Gastrocnemius medialis (tissue), 4 donors: ENCODE measurements around the gene ATPAF2.

ENCODE experiments used
- CTCF ChIP-seq, 5 experiments: fragments of 450-650 bp in 3 of 5; fragments of 200-600 bp in 2 of 5; sonication (generic) in 2 of 5; IDR thresholded peaks in 4 of 5; conservative IDR thresholded peaks in 1 of 5; 1 replicate in 4 of 5; 2 replicates in 1 of 5; pipeline ENCODE4 v1.5.1; 2016 to 2019; ENCODE audit warnings: antibody characterized with exemption in 5 of 5, mild to moderate bottlenecking in 3 of 5, moderate library complexity in 3 of 5
- POLR2A ChIP-seq, 2 donors: fragments of 450-650 bp; IDR thresholded peaks; one replicate each; pipeline ENCODE4 v1.6.1; 2017; ENCODE audit warnings: antibody characterized with exemption in 2 of 2, mild to moderate bottlenecking in 2 of 2, moderate library complexity in 2 of 2

- TF ChIP-seq POLR2A (IDR thresholded peaks at IDR 0.05) (no peak), CTCF (IDR thresholded peaks at IDR 0.05 in 4 of 5, conservative IDR thresholded peaks at IDR 0.05 in 1 of 5) (no peak)
These were observed 12.8 kb downstream of the ATPAF2 start for GRCh38 chr17:18025945-18026776.
